Right lobe of liver (tissue), 4 donors: Measurements from ENCODE around the gene TFAP2C.

Source experiments
- POLR2A ChIP-seq: fragments of 450-650 bp; IDR thresholded peaks from one replicate; pipeline ENCODE4 v1.6.1; 2017; ENCODE audit warnings: antibody characterized with exemption, mild to moderate bottlenecking
- TF ChIP-seq, protein P1 (sequence below), 4 donors: fragments of 200-600 bp in 3 of 4; fragments of 450-650 bp in 1 of 4; IDR thresholded peaks; one replicate each; pipeline versions ENCODE4 v1.5.1 to v1.8.0; 2016 to 2022; ENCODE audit warnings: antibody characterized with exemption in 4 of 4, mild to moderate bottlenecking in 2 of 4
- donor health status: DM: no; HTN: no; CAD: no.
- donor health status: DM: no; HTN: no; CAD: no.
- donor health status: DM: no; HTN: yes; CAD: no.

DNA sequence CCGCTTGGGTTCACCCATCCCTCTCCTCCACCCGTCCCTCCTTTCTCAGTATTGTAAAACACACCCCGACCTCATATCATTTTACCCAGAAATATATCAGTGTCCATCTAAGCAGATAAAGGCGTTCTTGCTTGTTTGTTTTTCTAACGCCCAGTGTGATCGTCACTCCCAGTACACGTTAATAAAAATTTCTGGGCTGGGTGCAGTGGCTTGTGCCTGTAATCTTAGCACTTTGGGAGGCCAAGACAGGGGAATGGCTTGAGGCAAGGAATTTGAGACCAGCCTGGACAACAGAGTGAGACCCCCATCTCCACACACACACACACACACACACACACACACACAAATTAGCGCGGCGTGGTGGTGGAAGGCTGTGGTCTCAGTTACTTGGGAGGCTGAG, 24.4 kb upstream of the TFAP2C start:
- TF ChIP-seq, protein P1, sequence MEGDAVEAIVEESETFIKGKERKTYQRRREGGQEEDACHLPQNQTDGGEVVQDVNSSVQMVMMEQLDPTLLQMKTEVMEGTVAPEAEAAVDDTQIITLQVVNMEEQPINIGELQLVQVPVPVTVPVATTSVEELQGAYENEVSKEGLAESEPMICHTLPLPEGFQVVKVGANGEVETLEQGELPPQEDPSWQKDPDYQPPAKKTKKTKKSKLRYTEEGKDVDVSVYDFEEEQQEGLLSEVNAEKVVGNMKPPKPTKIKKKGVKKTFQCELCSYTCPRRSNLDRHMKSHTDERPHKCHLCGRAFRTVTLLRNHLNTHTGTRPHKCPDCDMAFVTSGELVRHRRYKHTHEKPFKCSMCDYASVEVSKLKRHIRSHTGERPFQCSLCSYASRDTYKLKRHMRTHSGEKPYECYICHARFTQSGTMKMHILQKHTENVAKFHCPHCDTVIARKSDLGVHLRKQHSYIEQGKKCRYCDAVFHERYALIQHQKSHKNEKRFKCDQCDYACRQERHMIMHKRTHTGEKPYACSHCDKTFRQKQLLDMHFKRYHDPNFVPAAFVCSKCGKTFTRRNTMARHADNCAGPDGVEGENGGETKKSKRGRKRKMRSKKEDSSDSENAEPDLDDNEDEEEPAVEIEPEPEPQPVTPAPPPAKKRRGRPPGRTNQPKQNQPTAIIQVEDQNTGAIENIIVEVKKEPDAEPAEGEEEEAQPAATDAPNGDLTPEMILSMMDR (IDR thresholded peaks at IDR 0.05) = no peak
- TF ChIP-seq POLR2A = no peak
